ENCODE results near the gene PFDN6.

- TF ChIP-seq CTCF (IDR thresholded peaks at IDR 0.05) = no peak
- no peak for TF ChIP-seq POLR2A (IDR thresholded peaks at IDR 0.05)
Measured at GRCh38 chr6:33313105-33313708, 23.8 kb downstream of the PFDN6 start.

Data from uterus (tissue), 2 donors.